ENCODE data around the gene CR1. TPM values are rescaled to one million over a fixed set of nuclear protein-coding genes. Genes with fewer than 3 reads are reported as not detected.
"Not testable (repeated sequence)": the region's sequence is repeated elsewhere in the genome, so short reads cannot be mapped to it uniquely, and the experiment has no call there.

CR1 gene
- total and polyA plus RNA-seq, 2 of the 8 experiments (the other 6 are each of a cell fraction or from before 2014, with no cell fraction given), result 0.15 to 0.22 TPM

DNA sequence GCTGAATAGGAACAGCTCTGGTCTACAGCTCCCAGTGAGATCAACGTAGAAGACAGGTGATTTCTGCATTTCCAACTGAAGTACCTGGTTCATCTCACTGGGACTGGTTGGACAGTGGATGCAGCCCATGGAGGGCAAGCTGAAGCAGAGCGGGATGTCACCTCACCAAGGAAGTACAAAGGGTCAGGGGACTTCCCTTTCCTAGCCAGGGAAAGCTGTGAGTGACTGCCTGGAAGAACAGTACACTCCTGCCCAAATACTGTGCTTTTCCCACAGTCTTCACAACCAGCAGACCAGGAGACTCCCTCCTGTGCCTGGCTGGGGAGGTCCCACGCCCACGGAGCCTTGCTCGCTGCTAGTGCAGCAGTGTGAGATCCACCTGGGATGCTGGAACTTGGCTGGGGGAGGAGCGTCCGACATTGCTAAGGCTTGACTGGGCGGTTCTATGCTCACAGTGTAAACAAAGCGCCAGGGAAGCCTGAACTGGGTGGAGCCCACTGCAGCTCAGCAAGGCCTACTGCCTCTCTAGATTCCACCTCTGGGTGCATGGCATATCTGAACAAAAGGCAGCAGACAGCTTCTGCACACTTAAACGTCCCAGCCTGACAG lies 163.7 kb downstream of the CR1 start (continued):
- TF ChIP-seq, protein P1, sequence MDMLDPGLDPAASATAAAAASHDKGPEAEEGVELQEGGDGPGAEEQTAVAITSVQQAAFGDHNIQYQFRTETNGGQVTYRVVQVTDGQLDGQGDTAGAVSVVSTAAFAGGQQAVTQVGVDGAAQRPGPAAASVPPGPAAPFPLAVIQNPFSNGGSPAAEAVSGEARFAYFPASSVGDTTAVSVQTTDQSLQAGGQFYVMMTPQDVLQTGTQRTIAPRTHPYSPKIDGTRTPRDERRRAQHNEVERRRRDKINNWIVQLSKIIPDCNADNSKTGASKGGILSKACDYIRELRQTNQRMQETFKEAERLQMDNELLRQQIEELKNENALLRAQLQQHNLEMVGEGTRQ (IDR thresholded peaks at IDR 0.05; ENCODE audit: low read length), result no peak
- no peak for TF ChIP-seq EP300 (IDR thresholded peaks at IDR 0.05; ENCODE audit: borderline replicate concordance in 1 of 2, low read depth in 2 of 2, low read length in 2 of 2)

DNA sequence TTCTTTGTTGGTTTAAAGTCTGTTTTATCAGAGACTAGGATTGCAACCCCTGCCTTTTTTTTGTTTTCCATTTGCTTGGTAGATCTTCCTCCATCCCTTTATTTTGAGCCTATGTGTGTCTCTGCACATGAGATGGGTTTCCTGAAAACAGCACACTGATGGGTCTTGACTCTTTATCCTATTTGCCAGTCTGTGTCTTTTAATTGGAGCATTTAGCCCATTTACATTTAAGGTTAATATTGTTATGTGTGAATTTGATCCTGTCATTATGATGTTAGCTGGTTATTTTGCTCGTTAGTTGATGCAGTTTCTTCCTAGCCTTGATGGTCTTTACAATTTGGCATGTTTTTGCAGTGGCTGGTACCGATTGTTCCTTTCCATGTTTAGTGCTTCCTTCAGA lies 165.5 kb downstream of the CR1 start:
- H3K4me3 ChIP-seq (ENCODE audit: extremely low read depth in 1 of 4, insufficient read depth in 2 of 4, low read depth in 3 of 4, low read length in 4 of 4); H3K4me2 ChIP-seq (ENCODE audit: insufficient read depth in 1 of 2, low read depth in 2 of 2, low read length in 2 of 2); H3K4ac ChIP-seq (replicated peaks; ENCODE audit: insufficient read length, low read depth, low read length); H2AK5ac ChIP-seq (ENCODE audit: low read depth, low read length); H3K4me1 ChIP-seq (replicated peaks in 1 of 4; ENCODE audit: control insufficient read depth in 3 of 4, insufficient read depth in 4 of 4, low read length in 3 of 4); H2BK12ac ChIP-seq (ENCODE audit: low read depth, low read length); H4K5ac ChIP-seq (ENCODE audit: insufficient read length, low read depth, low read length); H2BK5ac ChIP-seq (ENCODE audit: low read depth, low read length); CTCF ChIA-PET (ENCODE audit: partially characterized antibody); H2BK20ac ChIP-seq (ENCODE audit: low read length); H2BK120ac ChIP-seq (replicated peaks; ENCODE audit: low read depth, low read length); H4K20me1 ChIP-seq (replicated peaks in 1 of 2; ENCODE audit: control insufficient read depth in 1 of 2, insufficient read depth in 2 of 2, low read length in 2 of 2); H3K23ac ChIP-seq (ENCODE audit: insufficient read length); H3K27me3 ChIP-seq (replicated peaks in 1 of 4; ENCODE audit: control insufficient read depth in 3 of 4, extremely low read depth in 1 of 4, insufficient read depth in 3 of 4, low read length in 3 of 4); H4K8ac ChIP-seq (ENCODE audit: extremely low read depth, insufficient read depth, low read length); H3K79me1 ChIP-seq (ENCODE audit: low read depth, low read length); H3K27ac ChIP-seq (ENCODE audit: low read depth, low read length); H3K79me2 ChIP-seq (ENCODE audit: control insufficient read depth in 1 of 2, insufficient read depth in 2 of 2, low read length in 2 of 2); FAIRE-seq; H3K56ac ChIP-seq (replicated peaks; ENCODE audit: insufficient read length, low read depth, low read length); H3K23me2 ChIP-seq (ENCODE audit: low read depth, low read length); DNase-seq (ENCODE audit: low read depth in 1 of 2, low spot score in 2 of 2); H3K36me3 ChIP-seq (ENCODE audit: control insufficient read depth in 2 of 4, insufficient read depth in 4 of 4, low read length in 3 of 4); H3K18ac ChIP-seq (ENCODE audit: extremely low read depth, low read length); H2BK15ac ChIP-seq (ENCODE audit: low read length); H3K14ac ChIP-seq (ENCODE audit: insufficient read length); H2AFZ ChIP-seq (ENCODE audit: low read length); H4K91ac ChIP-seq (replicated peaks; ENCODE audit: insufficient read length, low read length); POLR2A ChIA-PET (ENCODE audit: partially characterized antibody); H3K9ac ChIP-seq (replicated peaks in 1 of 4; ENCODE audit: extremely low read depth in 1 of 4, low read depth in 3 of 4, low read length in 3 of 4): not testable (repeated sequence)
- WGBS, 2 experiments (ENCODE audit: extremely low coverage in 1 of 2, insufficient coverage in 1 of 2, insufficient read length in 1 of 2, insufficient replicate concordance in 2 of 2, low coverage in 1 of 2, low lambda C conversion rate in 2 of 2, missing lambda C conversion rate in 1 of 2), result 100% methylated on average over 1 of the region's 2 CpGs; no CpG with 5 or more reads in 1 of the 2 experiments
- peaks cover 3 to 30% of the 10 kb centered on the region in 2 experiments; a peak in 3 of 4 replicates for H3K9me3 ChIP-seq (ENCODE audit: insufficient read depth in 2 of 2, low read depth in 1 of 2, low read length in 1 of 2)
